ENCODE results near the gene SLC35F4.

DNA sequence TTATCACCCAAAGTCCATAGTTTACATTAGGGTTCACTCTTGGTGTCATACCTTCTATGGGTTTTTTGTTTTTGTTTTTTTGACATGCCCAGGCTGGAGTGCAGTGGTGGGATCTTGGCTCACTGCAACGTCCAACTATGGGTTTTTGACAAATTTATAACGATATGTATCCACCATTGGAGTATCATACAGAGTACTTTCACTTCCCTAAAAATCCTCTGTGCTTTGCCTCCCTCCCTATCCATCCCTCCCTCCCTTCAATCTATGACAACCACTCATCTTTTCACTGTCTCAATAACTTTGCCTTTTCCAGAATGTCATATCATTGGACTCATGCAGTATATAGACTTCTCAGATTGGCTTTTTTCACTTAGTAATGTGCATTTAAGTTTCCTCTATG is 233.2 kb downstream of the SLC35F4 start:
- TF ChIP-seq, protein P1, sequence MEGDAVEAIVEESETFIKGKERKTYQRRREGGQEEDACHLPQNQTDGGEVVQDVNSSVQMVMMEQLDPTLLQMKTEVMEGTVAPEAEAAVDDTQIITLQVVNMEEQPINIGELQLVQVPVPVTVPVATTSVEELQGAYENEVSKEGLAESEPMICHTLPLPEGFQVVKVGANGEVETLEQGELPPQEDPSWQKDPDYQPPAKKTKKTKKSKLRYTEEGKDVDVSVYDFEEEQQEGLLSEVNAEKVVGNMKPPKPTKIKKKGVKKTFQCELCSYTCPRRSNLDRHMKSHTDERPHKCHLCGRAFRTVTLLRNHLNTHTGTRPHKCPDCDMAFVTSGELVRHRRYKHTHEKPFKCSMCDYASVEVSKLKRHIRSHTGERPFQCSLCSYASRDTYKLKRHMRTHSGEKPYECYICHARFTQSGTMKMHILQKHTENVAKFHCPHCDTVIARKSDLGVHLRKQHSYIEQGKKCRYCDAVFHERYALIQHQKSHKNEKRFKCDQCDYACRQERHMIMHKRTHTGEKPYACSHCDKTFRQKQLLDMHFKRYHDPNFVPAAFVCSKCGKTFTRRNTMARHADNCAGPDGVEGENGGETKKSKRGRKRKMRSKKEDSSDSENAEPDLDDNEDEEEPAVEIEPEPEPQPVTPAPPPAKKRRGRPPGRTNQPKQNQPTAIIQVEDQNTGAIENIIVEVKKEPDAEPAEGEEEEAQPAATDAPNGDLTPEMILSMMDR (conservative IDR thresholded peaks at IDR 0.05): no peak
- no peak for TF ChIP-seq ZFX (IDR thresholded peaks at IDR 0.05)

Data from C4-2B (cell line).